GM19452 (cell line): ENCODE measurements around the gene UROD.
A peak's percentile ranks its signal among the peaks of the same experiment; 100 is the strongest.

Experiments used
- ATAC-seq: cut with Tn5 transposase; IDR thresholded peaks from one replicate; pipeline ENCODE4 v1.9.1; 2021; ENCODE audit not compliant: unreplicated experiment

UROD gene

GRCh38 chr1:45008076-45008475 lies 4.0 kb upstream of the UROD start:
- ATAC-seq, result no peak

- ATAC-seq, result no peak
Observed at GRCh38 chr1:45008516-45008915, 3.5 kb upstream of the UROD start.

GRCh38 chr1:45009296-45009865 lies 2.7 kb upstream of the UROD start:
- no peak for ATAC-seq

GRCh38 chr1:45009956-45010854 lies 1.8 kb upstream of the UROD start:
- ATAC-seq, result no peak

- ATAC-seq, result peak; percentile 49
Observed at GRCh38 chr1:45010855-45011811, 921 bp upstream of the UROD start, which contains the start of gene HECTD3. TSS of gene HECTD3 (minus strand) at chr1:45011324. CDS start at chr1:45011257, 67 bp downstream.

- ATAC-seq, result no peak
Observed at GRCh38 chr1:45012639-45013278, 705 bp downstream of the UROD start.

- ATAC-seq, result no peak
Observed at GRCh38 chr1:45013551-45014209, 1.6 kb downstream of the UROD start.

- ATAC-seq, result no peak
Observed at GRCh38 chr1:45014321-45015028, 2.4 kb downstream of the UROD start.

GRCh38 chr1:45015683-45016082 lies 3.6 kb downstream of the UROD start:
- no peak for ATAC-seq

GRCh38 chr1:45016090-45016697 lies 4.1 kb downstream of the UROD start:
- no peak for ATAC-seq

GRCh38 chr1:45016767-45017166 lies 4.7 kb downstream of the UROD start:
- ATAC-seq, result no peak

- ATAC-seq, result peak; percentile 56
Observed at GRCh38 chr1:45018599-45019230, 6.7 kb downstream of the UROD start.

GRCh38 chr1:45023663-45024062 lies 11.6 kb downstream of the UROD start:
- no peak for ATAC-seq

GRCh38 chr1:45026446-45026845 lies 14.4 kb downstream of the UROD start:
- no peak for ATAC-seq

GRCh38 chr1:45032837-45033236 lies 20.8 kb downstream of the UROD start:
- no peak for ATAC-seq

- ATAC-seq, result no peak
Observed at GRCh38 chr1:45033356-45033755, 21.3 kb downstream of the UROD start.

- ATAC-seq, result no peak
Observed at GRCh38 chr1:45035631-45036301, 23.7 kb downstream of the UROD start.

GRCh38 chr1:45037456-45037855 lies 25.4 kb downstream of the UROD start:
- ATAC-seq, result no peak
